K562 (cell line): ENCODE measurements around the gene KLKB1. TPM values are rescaled to one million over a fixed set of nuclear protein-coding genes. Genes with fewer than 3 reads are reported as not detected.

Experiments
- BDP1 ChIP-seq: IDR thresholded peaks from 3 replicates; pipeline ENCODE4 v1.6.1; 2011; ENCODE audit not compliant: insufficient read length, insufficient read depth
- BMI1 ChIP-seq: fragments of 150-350 bp; IDR thresholded peaks from 2 replicates; pipeline ENCODE4 v1.6.1; 2014; ENCODE audit warnings: low read length
- CREB1 ChIP-seq, 2 experiments: sonication (generic) in 1 of 2; formaldehyde crosslinking in 1 of 2; IDR thresholded peaks; 2 replicates each; pipeline versions ENCODE4 v1.6.1 to v1.8.0; 2012 to 2022; ENCODE audit warnings: inconsistent platforms in 1 of 2, mild to moderate bottlenecking in 1 of 2, missing genetic modification reagents in 1 of 2, moderate library complexity in 1 of 2
- E4F1 ChIP-seq: fragments of 250-450 bp; sonication (Bioruptor Pico); IDR thresholded peaks from 2 replicates; pipeline ENCODE4 v1.5.0; 2021; ENCODE audit warnings: mild to moderate bottlenecking, borderline replicate concordance
- IRF2 ChIP-seq: sonication (generic); formaldehyde crosslinking; IDR thresholded peaks from 2 replicates; pipeline ENCODE4 v1.8.1; 2022; ENCODE audit warnings: mild to moderate bottlenecking, missing genetic modification reagents
- LEF1 ChIP-seq: fragments of 450-650 bp; IDR thresholded peaks from 2 replicates; pipeline ENCODE4 v1.6.1; 2016; ENCODE audit warnings: mild to moderate bottlenecking
- PHTF2 ChIP-seq: fragments of 250-450 bp; sonication (Bioruptor Pico); IDR thresholded peaks from 2 replicates; pipeline ENCODE4 v1.5.0; 2021; ENCODE audit warnings: mild to moderate bottlenecking
- RFX7 ChIP-seq: fragments of 250-450 bp; sonication (Bioruptor Pico); IDR thresholded peaks from 2 replicates; pipeline ENCODE4 v1.5.1; 2021; ENCODE audit warnings: mild to moderate bottlenecking
- SNRNP70 ChIP-seq: fragments of 200-400 bp; formaldehyde crosslinking; optimal IDR thresholded peaks from 2 replicates; pipeline ENCODE3; 2017; ENCODE audit warnings: low read depth, low read length
- THRAP3 ChIP-seq: fragments of 450-650 bp; IDR thresholded peaks from 2 replicates; pipeline ENCODE4 v1.6.1; 2016; ENCODE audit warnings: mild to moderate bottlenecking, inconsistent platforms, borderline replicate concordance
- USF1 ChIP-seq: sonication (generic); formaldehyde crosslinking; IDR thresholded peaks from 2 replicates; pipeline ENCODE4 v1.9.0; 2022; ENCODE audit warnings: mild to moderate bottlenecking, missing genetic modification reagents
- ZBTB7A ChIP-seq: IDR thresholded peaks from 2 replicates; pipeline ENCODE4 v1.6.1; 2011; ENCODE audit warnings: low read depth, mild to moderate bottlenecking, low read length, moderate library complexity, borderline replicate concordance; ENCODE audit not compliant: control insufficient read depth
- ZFP30 ChIP-seq: fragments of 250-450 bp; sonication (Bioruptor Pico); IDR thresholded peaks from 2 replicates; pipeline ENCODE4 v1.8.0; 2022; ENCODE audit warnings: moderate library complexity, mild to moderate bottlenecking, inconsistent platforms, borderline replicate concordance
- ZFP36 ChIP-seq: fragments of 150-350 bp; IDR thresholded peaks from 2 replicates; pipeline ENCODE4 v1.6.1; 2018; ENCODE audit warnings: low read length, low read depth; ENCODE audit not compliant: partially characterized antibody
- ZKSCAN8 ChIP-seq: fragments of 200-800 bp; sonication (Bioruptor generic); IDR thresholded peaks from 2 replicates; pipeline ENCODE4 v1.6.1; 2016; ENCODE audit warnings: missing genetic modification characterization, missing compliant biosample characterization
- ZNF133 ChIP-seq: fragments of 250-450 bp; sonication (Bioruptor Pico); IDR thresholded peaks from 2 replicates; pipeline ENCODE4 v1.4.0; 2020; ENCODE audit warnings: mild to moderate bottlenecking
- ZNF347 ChIP-seq: fragments of 450-650 bp; formaldehyde crosslinking; IDR thresholded peaks from 2 replicates; pipeline ENCODE4 v1.4.0; 2020; ENCODE audit warnings: low read depth, mild to moderate bottlenecking, moderate library complexity
- polyA plus RNA-seq, 8 experiments: library from polyadenylated mRNA; depleted of rRNA in 4 of 8; stranded (reverse) in 5 of 8; unstranded in 3 of 8; fragments of >200 nt; fragmentation: Nextera tagmentation in 2 of 8; fragmentation: Illumina TruSeq in 1 of 8; extraction: Ambion mirVana in 2 of 8; extraction: Trizol in 1 of 8; gene quantifications; 2 replicates each; pipeline versions ENCODE4 v1.2.1 to v1.2.3, GENCODE V29; 2011 to 2014; ENCODE audit warnings: inconsistent platforms in 1 of 8, missing spikeins in 1 of 8
- total RNA-seq, 7 experiments: library from RNA; depleted of rRNA in 6 of 7; stranded (reverse); fragments of >200 nt in 6 of 7; fragmentation: Illumina TruSeq in 2 of 7; extraction: Trizol in 2 of 7; gene quantifications; 2 replicates each; pipeline versions ENCODE4 v1.2.1 to v1.2.3, GENCODE V29; 2011 to 2021; ENCODE audit warnings: low replicate concordance in 1 of 7
- TF ChIP-seq, protein P1 (sequence below): sonication (generic); formaldehyde crosslinking; IDR thresholded peaks from 2 replicates; pipeline ENCODE4 v1.8.0; 2022; ENCODE audit warnings: mild to moderate bottlenecking, missing genetic modification reagents

Gene KLKB1
- total and polyA plus RNA-seq, 9 of the 15 experiments (the other 6 are each of a cell fraction or from before 2014, with no cell fraction given): 0.27 TPM; not detected in 8

DNA sequence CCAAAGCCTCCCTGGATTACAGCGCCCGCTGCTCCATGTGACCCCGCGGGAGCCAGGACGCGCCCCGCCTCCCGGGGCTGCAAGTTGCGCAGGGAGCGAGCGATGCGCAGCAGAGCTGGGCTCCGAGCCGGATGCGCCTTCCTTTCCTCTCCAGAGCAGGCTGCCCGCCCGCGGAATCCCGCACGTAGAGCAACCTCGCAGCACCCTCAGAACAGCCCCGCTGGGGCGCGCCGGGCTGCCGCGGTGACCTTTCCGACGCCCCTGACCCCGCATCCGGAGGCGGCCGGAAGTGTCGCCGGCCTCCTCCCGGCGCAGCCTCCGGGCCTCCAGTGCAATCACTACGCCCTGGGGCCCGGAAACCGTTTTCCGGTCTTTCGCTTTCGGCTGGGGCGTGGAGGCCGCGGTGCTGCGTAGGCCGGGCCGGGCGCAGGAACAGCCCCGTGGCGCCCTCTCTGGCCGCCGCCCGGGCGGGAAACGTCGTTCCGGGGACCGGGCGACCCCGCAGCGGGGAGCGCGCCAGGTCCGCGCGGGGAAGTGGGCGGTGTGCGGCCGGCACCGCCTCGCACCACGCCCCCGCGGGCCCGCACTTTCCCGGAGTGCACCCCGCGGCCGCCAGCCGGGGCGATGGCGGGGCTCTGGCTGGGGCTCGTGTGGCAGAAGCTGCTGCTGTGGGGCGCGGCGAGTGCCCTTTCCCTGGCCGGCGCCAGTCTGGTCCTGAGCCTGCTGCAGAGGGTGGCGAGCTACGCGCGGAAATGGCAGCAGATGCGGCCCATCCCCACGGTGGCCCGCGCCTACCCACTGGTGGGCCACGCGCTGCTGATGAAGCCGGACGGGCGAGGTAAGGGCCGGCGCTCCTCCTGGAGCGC lies 35.9 kb upstream of the KLKB1 start, which contains the start of gene CYP4V2 (continued):
- TF ChIP-seq SNRNP70 (no peak), LEF1 (no peak), THRAP3 (no peak), CREB1 (IDR thresholded peaks at IDR 0.05) (0 out of 2 replicates have a peak, but pooled peaks have one; percentile 58), CREB1 (CRISPR knock-in tag; IDR thresholded peaks at IDR 0.05) (no peak; the same call in 1 of the 2 replicates), ZNF347 (CRISPR knock-in tag) (no peak), ZFP36 (no peak), ZFP30 (CRISPR knock-in tag) (no peak), ZNF133 (CRISPR knock-in tag) (no peak), USF1 (CRISPR knock-in tag) (peak; percentile 93), ZKSCAN8 (CRISPR knock-in tag) (no peak), ZBTB7A (peak; percentile 72), IRF2 (CRISPR knock-in tag) (no peak), BMI1 (no peak), BDP1 (no peak), RFX7 (CRISPR knock-in tag) (no peak), E4F1 (CRISPR knock-in tag) (no peak), PHTF2 (CRISPR knock-in tag) (no peak)
- TF ChIP-seq, protein P1, sequence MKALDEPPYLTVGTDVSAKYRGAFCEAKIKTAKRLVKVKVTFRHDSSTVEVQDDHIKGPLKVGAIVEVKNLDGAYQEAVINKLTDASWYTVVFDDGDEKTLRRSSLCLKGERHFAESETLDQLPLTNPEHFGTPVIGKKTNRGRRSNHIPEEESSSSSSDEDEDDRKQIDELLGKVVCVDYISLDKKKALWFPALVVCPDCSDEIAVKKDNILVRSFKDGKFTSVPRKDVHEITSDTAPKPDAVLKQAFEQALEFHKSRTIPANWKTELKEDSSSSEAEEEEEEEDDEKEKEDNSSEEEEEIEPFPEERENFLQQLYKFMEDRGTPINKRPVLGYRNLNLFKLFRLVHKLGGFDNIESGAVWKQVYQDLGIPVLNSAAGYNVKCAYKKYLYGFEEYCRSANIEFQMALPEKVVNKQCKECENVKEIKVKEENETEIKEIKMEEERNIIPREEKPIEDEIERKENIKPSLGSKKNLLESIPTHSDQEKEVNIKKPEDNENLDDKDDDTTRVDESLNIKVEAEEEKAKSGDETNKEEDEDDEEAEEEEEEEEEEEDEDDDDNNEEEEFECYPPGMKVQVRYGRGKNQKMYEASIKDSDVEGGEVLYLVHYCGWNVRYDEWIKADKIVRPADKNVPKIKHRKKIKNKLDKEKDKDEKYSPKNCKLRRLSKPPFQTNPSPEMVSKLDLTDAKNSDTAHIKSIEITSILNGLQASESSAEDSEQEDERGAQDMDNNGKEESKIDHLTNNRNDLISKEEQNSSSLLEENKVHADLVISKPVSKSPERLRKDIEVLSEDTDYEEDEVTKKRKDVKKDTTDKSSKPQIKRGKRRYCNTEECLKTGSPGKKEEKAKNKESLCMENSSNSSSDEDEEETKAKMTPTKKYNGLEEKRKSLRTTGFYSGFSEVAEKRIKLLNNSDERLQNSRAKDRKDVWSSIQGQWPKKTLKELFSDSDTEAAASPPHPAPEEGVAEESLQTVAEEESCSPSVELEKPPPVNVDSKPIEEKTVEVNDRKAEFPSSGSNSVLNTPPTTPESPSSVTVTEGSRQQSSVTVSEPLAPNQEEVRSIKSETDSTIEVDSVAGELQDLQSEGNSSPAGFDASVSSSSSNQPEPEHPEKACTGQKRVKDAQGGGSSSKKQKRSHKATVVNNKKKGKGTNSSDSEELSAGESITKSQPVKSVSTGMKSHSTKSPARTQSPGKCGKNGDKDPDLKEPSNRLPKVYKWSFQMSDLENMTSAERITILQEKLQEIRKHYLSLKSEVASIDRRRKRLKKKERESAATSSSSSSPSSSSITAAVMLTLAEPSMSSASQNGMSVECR (CRISPR knock-in tag): peak; percentile 51; the same call in 1 of the 2 replicates
